CD1c-positive myeloid dendritic cell (primary cell): ENCODE results near the gene ZNF148.

Experiments used
- DNase-seq: peaks from one replicate; pipeline ENCODE4 v3.0.0-alpha.2; 2016; ENCODE audit errors: extremely low spot score

The ZNF148 gene

GRCh38 chr3:125331243-125331642, 43.9 kb downstream of the ZNF148 start:
- DNase-seq = no peak

GRCh38 chr3:125326957-125327356, 48.2 kb downstream of the ZNF148 start:
- DNase-seq = no peak

- no peak for DNase-seq
Measured at GRCh38 chr3:125325746-125326145, 49.4 kb downstream of the ZNF148 start.

DNA sequence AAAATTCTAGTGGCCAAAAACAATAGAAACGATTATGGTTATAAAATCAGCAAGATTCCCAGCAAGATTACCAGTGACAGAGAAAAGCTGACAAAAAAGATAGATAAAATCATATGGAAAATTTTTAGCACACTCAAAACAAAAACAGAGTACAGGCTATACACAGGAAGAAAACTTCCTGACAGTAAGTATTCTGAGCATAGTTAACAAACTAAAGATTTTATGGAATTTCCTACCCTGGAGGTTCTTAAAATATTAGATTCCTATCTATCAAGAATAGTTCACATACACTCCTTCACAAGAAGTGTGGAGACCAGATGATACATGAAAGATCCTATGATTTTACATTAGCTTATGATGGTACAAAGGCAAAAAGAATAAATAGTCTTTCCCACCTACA, 50.8 kb downstream of the ZNF148 start:
- no peak for DNase-seq

GRCh38 chr3:125322917-125323316, 52.2 kb downstream of the ZNF148 start:
- DNase-seq = no peak

DNA sequence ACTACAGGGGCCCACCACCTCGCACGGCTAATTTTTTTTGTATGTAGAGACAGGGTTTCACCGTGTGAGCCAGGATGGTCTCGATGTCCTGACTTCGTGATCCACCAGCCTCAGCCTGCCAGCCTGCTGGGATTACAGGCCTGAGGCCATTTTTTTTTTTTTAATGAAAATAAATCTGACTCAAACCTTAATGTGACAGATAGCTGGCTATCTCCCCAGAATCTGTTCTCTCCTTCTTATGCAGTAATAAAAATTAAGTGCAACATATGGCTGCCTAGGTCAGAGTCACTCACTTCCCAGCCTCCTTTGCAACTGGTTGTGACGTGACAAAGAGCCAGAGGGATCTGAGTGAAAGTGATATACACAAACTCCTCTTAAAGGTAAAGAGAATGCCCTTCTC, 53.0 kb downstream of the ZNF148 start:
- no peak for DNase-seq

DNA sequence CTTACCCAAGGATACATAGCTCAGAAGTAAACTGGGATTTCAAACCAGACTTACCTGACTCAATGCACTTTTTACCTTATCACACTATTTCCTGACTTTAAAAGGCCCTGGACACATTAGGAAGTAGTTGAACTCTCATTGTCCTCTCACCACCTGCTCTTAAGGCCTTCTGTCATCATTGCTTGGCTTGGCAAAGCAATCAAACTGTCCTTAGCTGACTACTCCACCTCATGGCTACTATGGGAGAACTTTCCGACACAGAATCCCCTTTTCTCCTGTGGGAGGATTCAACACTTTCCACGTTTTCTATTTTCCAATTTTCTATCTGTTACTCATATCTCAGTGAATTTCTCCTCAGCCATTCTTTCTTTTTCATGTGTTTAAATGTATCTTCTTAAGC, 55.4 kb downstream of the ZNF148 start:
- DNase-seq = no peak

- DNase-seq = no peak
Measured at GRCh38 chr3:125318871-125319270, 56.3 kb downstream of the ZNF148 start.

DNA sequence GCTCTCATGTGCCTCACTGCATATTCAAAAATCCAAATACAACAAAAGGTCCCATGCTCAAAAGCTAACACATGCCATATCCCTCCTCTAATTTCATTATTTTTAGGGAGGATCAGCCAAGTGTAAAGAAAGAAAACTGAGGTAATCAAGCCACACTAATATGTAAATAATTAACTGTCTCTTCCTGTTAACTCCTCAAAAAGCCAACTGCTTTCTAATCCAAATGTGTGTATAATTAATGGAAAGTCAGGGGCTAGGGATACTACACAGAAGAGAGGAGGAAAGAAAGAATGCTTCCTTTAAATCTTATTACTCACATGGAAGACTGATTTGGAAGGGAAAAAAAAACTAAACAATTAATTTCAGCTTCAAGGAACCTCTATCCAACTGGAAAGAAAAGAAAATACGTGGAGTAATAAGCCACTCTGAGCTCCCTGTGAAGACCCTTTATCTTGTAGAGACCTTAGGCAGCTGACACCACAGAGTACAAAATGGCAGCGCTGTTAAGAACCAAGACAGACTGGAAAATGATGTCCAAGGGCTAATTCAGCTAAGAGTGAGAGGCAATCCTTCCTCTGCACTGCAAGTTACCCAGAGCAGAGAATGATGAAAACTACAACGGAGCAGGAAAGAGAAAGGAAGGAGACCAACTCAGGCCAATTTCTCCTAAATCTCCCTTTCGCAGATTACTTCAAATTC, 56.8 kb downstream of the ZNF148 start:
- DNase-seq = no peak

DNA sequence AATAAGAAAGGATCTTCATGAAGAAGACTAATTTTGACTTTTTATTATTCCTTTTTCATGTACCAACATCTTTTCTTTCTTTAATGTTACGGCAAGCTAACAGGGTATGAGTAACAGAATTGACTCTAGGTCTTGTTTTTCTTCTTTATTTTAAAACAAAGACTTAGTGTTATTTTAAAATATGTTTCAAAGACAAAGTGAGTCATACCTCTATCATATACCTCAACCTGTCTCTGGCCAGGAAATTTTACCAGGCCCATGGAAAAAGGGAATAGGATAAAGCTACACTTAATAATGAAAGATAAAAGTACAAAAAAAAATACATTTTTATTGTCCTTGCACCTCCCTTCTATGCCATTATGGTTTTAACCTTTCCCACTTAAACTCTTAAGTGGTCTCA, 57.4 kb downstream of the ZNF148 start:
- DNase-seq = no peak

- peak; percentile 49 for DNase-seq
Measured at GRCh38 chr3:125316949-125317348, 58.2 kb downstream of the ZNF148 start.

GRCh38 chr3:125316246-125316645, 58.9 kb downstream of the ZNF148 start:
- peak; percentile 35 for DNase-seq

- DNase-seq = no peak
Measured at GRCh38 chr3:125313060-125313635, 62.0 kb downstream of the ZNF148 start.

DNA sequence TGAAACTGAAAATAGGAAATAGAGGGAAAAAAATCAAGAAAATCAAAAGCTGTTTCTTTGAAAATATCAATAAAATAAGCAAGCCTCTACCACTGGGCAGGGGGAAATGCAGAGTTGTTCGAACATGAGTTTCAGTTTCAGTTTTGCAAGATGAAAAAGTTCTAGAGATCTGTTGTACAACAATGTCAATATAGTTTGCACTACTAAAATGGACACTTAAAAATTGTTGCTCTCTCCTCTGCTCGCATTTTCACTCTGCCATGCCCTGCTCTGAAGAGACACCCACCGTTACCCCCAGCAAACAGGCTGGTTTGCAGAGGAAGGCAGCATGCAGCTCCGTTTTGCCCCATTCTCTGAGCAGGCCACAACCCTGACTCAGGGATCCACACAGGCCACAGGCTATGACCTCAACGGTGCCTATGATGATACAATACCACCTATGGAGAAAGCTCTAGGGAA, 64.5 kb downstream of the ZNF148 start:
- DNase-seq = peak; percentile 22

GRCh38 chr3:125309476-125309875, 65.6 kb downstream of the ZNF148 start:
- peak; percentile 51 for DNase-seq

- no peak for DNase-seq
Measured at GRCh38 chr3:125306620-125307019, 68.5 kb downstream of the ZNF148 start.

GRCh38 chr3:125302932-125303331, 72.2 kb downstream of the ZNF148 start:
- DNase-seq = no peak

DNA sequence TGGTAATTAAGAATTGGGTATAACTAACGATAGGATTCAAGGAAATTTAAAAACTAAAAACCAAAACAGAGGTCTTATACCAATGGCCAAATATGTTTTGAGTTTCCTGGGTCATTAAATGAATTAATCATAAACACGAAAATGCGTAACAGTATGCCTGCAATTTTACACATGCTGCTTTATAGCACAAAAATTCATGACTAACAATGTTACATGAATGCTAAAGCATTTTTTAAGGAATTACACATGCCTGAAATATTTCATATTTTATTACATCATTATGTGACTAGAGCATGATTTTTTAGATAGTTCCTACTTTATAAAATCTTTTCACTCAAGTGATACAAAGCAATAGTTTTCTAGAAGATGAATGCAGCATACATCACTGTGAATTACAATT, 74.7 kb downstream of the ZNF148 start:
- no peak for DNase-seq

GRCh38 chr3:125294411-125294810, 80.7 kb downstream of the ZNF148 start:
- DNase-seq = no peak

- DNase-seq = no peak
Measured at GRCh38 chr3:125292015-125292414, 83.1 kb downstream of the ZNF148 start.

DNA sequence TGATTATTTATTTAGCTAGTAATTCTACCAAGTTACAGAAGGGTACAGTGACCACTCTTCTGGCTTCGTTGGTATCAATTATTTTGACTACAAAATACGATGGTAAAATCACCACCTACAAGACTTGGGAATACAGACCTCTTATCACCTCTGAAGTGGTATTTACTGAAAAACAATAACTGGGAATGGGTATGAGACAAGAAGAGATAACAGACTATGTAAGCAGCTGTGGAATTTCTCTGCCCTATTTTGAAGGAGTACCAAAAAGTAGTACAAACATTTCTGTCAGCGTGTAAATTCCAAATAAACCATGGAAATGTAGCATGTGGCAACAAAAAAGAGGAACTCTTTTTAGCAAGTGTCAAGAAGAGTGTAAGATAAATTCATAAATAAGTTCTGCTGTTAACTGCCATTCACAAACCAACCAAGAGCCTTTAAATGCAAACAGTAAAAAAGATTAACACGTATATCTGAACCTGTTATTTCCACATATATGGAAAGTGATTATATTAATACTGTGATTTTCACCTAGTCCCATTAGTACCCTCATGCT, 85.6 kb downstream of the ZNF148 start:
- no peak for DNase-seq

DNA sequence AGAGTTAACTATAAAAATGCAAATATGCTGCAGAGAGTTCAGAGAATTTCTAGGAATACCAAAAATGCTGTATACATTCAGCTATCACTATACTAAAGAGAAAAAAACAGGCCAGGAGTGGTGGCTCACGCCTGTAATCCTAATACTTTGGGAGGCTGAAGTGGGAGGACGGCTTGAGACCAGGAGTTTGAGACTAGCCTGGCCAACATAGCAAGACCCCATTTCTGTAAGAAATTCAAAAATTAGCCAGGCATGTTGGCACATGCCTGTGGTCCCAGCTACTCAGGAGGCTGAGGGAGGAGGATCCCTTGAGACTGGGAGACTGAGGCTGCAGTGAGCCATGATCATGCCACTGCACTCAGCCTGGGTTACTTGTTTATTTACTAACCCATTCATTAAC, 87.9 kb downstream of the ZNF148 start:
- no peak for DNase-seq

- DNase-seq = no peak
Measured at GRCh38 chr3:125281381-125281780, 93.7 kb downstream of the ZNF148 start.
